HEK293 (cell line): ENCODE results near the gene SEMA3F.

Experiments used
- CTCF ChIA-PET: fragments of 350-600 bp; formaldehyde crosslinking; extraction: SDS; loops from one replicate; lab custom pipeline; 2021; ENCODE audit warnings: antibody characterized with exemption; lab: Yijun Ruan, JAX
- POLR2A ChIA-PET: fragments of 300-600 bp; formaldehyde crosslinking; extraction: SDS; loops from one replicate; lab custom pipeline; 2020; ENCODE audit warnings: antibody characterized with exemption, inconsistent platforms; lab: Yijun Ruan, JAX
- H3K27ac ChIP-seq: fragments of 200-500 bp; sonication (Bioruptor generic); 2 replicates; pipeline ENCODE4 v1.5.1; 2014; ENCODE audit warnings: low read depth, low read length, control low read depth, inconsistent platforms; ENCODE audit errors: extremely low read depth
- H3K36me3 ChIP-seq, 2 experiments: fragments of 200-500 bp in 1 of 2; sonication (Bioruptor generic) in 1 of 2; 1 replicate in 1 of 2; 2 replicates in 1 of 2; pipeline ENCODE4 v1.5.1; 2014 to 2017; ENCODE audit warnings: inconsistent platforms in 2 of 2, low read length in 2 of 2; ENCODE audit not compliant: control insufficient read depth in 2 of 2, insufficient read depth in 1 of 2
- H3K4me1 ChIP-seq: fragments of 200-500 bp; sonication (Bioruptor generic); 2 replicates; pipeline ENCODE4 v1.5.1; 2014; ENCODE audit warnings: mild to moderate bottlenecking, low read length, inconsistent platforms; ENCODE audit not compliant: control insufficient read depth, insufficient read depth
- H3K4me3 ChIP-seq: 2 replicates; pipeline ENCODE4 v1.5.1; 2011; ENCODE audit warnings: low read depth, mild to moderate bottlenecking, control low read depth, low read length, moderate library complexity
- H3K9me3 ChIP-seq: fragments of 200-500 bp; sonication (Bioruptor generic); 2 replicates; pipeline ENCODE4 v1.5.1; 2014; ENCODE audit warnings: low read depth, low read length, inconsistent platforms; ENCODE audit not compliant: control insufficient read depth, insufficient read depth
- BCL11A ChIP-seq: fragments of 450-650 bp; formaldehyde crosslinking; IDR thresholded peaks from 2 replicates; pipeline ENCODE4 v1.5.1; 2016; ENCODE audit warnings: low read depth, missing biosample characterization, missing genetic modification characterization
- KLF1 ChIP-seq: fragments of 450-650 bp; formaldehyde crosslinking; IDR thresholded peaks from 2 replicates; pipeline ENCODE4 v1.5.1; 2016; ENCODE audit warnings: missing biosample characterization, missing genetic modification characterization
- OVOL3 ChIP-seq: fragments of 450-650 bp; formaldehyde crosslinking; IDR thresholded peaks from 2 replicates; pipeline ENCODE4 v1.5.1; 2016; ENCODE audit warnings: missing biosample characterization, missing genetic modification characterization
- SCRT1 ChIP-seq: fragments of 450-650 bp; formaldehyde crosslinking; IDR thresholded peaks from 2 replicates; pipeline ENCODE4 v1.5.1; 2016; ENCODE audit warnings: missing biosample characterization, missing genetic modification characterization, borderline replicate concordance
- SP2 ChIP-seq: fragments of 450-650 bp; formaldehyde crosslinking; IDR thresholded peaks from 2 replicates; pipeline ENCODE4 v1.5.1; 2016; ENCODE audit warnings: missing biosample characterization, missing genetic modification characterization
- ZFP69B ChIP-seq: fragments of 450-650 bp; formaldehyde crosslinking; IDR thresholded peaks from 2 replicates; pipeline ENCODE4 v1.5.1; 2016; ENCODE audit warnings: missing biosample characterization, missing genetic modification characterization
- ZIC2 ChIP-seq: fragments of 450-650 bp; formaldehyde crosslinking; IDR thresholded peaks from 2 replicates; pipeline ENCODE4 v1.5.1; 2016; ENCODE audit warnings: missing biosample characterization, missing genetic modification characterization
- ZNF133 ChIP-seq: fragments of 450-650 bp; formaldehyde crosslinking; IDR thresholded peaks from 2 replicates; pipeline ENCODE4 v1.5.1; 2016; ENCODE audit warnings: missing biosample characterization, missing genetic modification characterization
- ZNF16 ChIP-seq: fragments of 450-650 bp; formaldehyde crosslinking; IDR thresholded peaks from 2 replicates; pipeline ENCODE4 v1.5.1; 2016; ENCODE audit warnings: low read depth, missing biosample characterization, missing genetic modification characterization
- ZNF350 ChIP-seq: fragments of 450-650 bp; formaldehyde crosslinking; IDR thresholded peaks from 2 replicates; pipeline ENCODE4 v1.5.0; 2017; ENCODE audit warnings: missing biosample characterization, mild to moderate bottlenecking, missing genetic modification characterization
- ZNF571 ChIP-seq: fragments of 450-650 bp; formaldehyde crosslinking; IDR thresholded peaks from 2 replicates; pipeline ENCODE4 v1.5.0; 2017; ENCODE audit warnings: missing biosample characterization, missing genetic modification characterization
- ZNF658 ChIP-seq: fragments of 450-650 bp; formaldehyde crosslinking; IDR thresholded peaks from 2 replicates; pipeline ENCODE4; 2016; ENCODE audit warnings: missing biosample characterization, missing genetic modification characterization
- ZNF776 ChIP-seq: fragments of 450-650 bp; formaldehyde crosslinking; IDR thresholded peaks from 2 replicates; pipeline ENCODE4 v1.5.0; 2017; ENCODE audit warnings: missing biosample characterization, missing genetic modification characterization, borderline replicate concordance
- TF ChIP-seq, protein P1 (sequence below): fragments of 450-650 bp; formaldehyde crosslinking; IDR thresholded peaks from 2 replicates; pipeline ENCODE4; 2016; ENCODE audit warnings: missing biosample characterization, missing genetic modification characterization
- TF ChIP-seq, protein P2 (sequence below): IDR thresholded peaks from 2 replicates; pipeline ENCODE4 v1.6.1; 2011; ENCODE audit warnings: mild to moderate bottlenecking, low read depth, low read length, borderline replicate concordance
- TF ChIP-seq, protein P3 (sequence below): fragments of 450-650 bp; formaldehyde crosslinking; IDR thresholded peaks from 2 replicates; pipeline ENCODE4 v1.5.1; 2016; ENCODE audit warnings: missing biosample characterization, missing genetic modification characterization
- TF ChIP-seq, protein P4 (sequence below): fragments of 450-650 bp; formaldehyde crosslinking; IDR thresholded peaks from 2 replicates; pipeline ENCODE4 v1.5.1; 2016; ENCODE audit warnings: missing biosample characterization, missing genetic modification characterization

The SEMA3F gene

DNA sequence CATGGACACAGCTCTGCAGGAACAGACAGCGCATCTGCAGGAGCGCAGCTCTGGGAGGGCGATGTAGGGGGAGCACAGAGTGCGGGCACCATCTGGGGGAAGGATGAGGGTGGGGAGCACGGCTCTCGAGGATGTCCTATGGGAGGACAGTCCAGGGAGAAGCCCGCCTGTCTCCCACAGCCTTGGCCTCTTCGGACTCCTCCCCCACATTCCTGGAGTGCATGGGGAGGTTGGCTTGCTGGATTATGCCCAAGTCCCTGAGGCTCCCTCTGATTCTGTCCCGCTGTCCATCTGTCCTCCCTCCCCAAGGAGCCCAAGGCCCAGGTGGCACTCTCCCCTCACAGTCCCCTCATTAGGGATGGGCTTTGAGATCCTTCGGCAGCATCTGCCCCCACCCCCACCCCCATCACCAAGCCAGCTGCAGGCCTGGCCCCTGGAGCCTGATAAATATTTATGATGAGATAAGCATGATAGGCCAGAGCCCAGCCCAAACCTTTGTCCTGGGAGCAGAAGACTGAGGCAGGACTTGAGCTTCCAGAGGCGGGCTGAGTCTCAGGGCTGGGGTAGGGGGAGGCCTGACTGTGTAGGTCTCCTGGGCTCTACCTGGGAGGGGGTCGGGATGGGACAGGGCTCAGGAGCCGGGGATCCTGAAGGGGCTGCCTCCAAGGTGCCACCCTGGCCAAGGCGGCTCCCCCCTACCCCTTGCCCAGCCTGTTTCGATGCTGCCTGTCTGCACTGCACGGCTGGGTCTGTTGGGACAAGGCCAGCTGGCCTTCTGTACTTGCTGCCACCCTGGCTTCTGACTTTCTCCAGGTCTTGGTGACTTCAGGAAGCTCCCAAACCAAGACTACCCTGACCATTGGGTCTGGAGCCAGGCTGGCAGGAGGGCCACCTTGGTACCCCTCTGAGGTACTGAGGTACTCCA is 28.6 kb upstream of the SEMA3F start (continued):
- TF ChIP-seq, protein P1, sequence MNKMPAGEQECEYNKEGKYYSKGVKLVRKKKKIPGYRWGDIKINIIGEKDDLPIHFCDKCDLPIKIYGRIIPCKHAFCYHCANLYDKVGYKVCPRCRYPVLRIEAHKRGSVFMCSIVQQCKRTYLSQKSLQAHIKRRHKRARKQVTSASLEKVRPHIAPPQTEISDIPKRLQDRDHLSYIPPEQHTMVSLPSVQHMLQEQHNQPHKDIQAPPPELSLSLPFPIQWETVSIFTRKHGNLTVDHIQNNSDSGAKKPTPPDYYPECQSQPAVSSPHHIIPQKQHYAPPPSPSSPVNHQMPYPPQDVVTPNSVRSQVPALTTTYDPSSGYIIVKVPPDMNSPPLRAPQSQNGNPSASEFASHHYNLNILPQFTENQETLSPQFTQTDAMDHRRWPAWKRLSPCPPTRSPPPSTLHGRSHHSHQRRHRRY (tag by site-specific recombination), result no peak
- TF ChIP-seq, protein P2, sequence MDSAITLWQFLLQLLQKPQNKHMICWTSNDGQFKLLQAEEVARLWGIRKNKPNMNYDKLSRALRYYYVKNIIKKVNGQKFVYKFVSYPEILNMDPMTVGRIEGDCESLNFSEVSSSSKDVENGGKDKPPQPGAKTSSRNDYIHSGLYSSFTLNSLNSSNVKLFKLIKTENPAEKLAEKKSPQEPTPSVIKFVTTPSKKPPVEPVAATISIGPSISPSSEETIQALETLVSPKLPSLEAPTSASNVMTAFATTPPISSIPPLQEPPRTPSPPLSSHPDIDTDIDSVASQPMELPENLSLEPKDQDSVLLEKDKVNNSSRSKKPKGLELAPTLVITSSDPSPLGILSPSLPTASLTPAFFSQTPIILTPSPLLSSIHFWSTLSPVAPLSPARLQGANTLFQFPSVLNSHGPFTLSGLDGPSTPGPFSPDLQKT, result no peak
- TF ChIP-seq ZNF350 (tag by site-specific recombination), result no peak
- no peak for TF ChIP-seq BCL11A (tag by site-specific recombination)
- TF ChIP-seq, protein P3, sequence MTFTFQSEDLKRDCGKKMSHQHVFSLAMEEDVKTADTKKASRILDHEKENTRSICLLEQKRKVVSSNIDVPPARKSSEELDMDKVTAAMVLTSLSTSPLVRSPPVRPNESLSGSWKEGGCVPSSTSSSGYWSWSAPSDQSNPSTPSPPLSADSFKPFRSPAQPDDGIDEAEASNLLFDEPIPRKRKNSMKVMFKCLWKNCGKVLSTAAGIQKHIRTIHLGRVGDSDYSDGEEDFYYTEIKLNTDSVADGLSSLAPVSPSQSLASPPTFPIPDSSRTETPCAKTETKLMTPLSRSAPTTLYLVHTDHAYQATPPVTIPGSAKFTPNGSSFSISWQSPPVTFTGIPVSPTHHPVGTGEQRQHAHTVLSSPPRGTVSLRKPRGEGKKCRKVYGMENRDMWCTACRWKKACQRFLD (tag by site-specific recombination), result no peak
- TF ChIP-seq SP2, result no peak
- no peak for TF ChIP-seq ZNF16 (tag by site-specific recombination)
- no peak for TF ChIP-seq SCRT1 (tag by site-specific recombination)

DNA sequence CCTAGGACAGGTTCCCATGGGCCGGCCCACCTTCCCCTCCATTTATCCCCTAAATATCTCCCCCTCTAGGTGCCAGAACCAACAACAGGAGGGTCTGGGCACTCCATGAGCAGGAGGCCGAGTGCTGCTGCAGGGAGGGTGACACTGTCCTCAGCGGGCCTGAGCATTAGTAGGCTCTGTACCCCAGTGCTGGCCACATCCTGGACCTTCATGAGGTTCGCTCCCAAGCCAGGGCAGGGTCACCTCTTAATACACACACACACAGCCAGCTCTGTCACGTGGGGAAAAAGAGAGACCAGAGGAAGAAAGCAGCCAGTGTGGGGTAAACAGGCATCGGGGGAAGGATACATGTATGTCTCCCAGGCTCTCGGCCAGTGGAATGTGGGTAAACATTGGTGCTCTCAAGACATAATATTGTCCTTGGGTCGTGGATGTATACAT is 27.9 kb upstream of the SEMA3F start:
- CTCF ChIA-PET, result interaction anchor here (0.6 to 0.7 kb wide), 2 partner anchors 28 to 81 kb away, joined by 3 read pairs; no protein-coding TSS in a partner anchor
- no peaks in the 10 kb centered on the region for H3K36me3 ChIP-seq
- POLR2A ChIA-PET, result no interaction called here
- H3K9me3 ChIP-seq, result no peaks in the 10 kb centered on the region
- peaks cover 7% of the 10 kb centered on the region for H3K4me1 ChIP-seq
- TF ChIP-seq ZNF776 (tag by site-specific recombination) (no peak), ZNF571 (tag by site-specific recombination) (no peak), ZIC2 (tag by site-specific recombination) (no peak), ZNF658 (tag by site-specific recombination) (no peak), KLF1 (tag by site-specific recombination) (no peak)
- TF ChIP-seq, protein P4, sequence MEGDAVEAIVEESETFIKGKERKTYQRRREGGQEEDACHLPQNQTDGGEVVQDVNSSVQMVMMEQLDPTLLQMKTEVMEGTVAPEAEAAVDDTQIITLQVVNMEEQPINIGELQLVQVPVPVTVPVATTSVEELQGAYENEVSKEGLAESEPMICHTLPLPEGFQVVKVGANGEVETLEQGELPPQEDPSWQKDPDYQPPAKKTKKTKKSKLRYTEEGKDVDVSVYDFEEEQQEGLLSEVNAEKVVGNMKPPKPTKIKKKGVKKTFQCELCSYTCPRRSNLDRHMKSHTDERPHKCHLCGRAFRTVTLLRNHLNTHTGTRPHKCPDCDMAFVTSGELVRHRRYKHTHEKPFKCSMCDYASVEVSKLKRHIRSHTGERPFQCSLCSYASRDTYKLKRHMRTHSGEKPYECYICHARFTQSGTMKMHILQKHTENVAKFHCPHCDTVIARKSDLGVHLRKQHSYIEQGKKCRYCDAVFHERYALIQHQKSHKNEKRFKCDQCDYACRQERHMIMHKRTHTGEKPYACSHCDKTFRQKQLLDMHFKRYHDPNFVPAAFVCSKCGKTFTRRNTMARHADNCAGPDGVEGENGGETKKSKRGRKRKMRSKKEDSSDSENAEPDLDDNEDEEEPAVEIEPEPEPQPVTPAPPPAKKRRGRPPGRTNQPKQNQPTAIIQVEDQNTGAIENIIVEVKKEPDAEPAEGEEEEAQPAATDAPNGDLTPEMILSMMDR (tag by site-specific recombination), result no peak
- TF ChIP-seq, protein P2, result no peak
- TF ChIP-seq, all 188 proteins: peak for 0
- Histone ChIP-seq H3K27ac (no peak overlapping the region), H3K4me3 (no peak overlapping the region)

DNA sequence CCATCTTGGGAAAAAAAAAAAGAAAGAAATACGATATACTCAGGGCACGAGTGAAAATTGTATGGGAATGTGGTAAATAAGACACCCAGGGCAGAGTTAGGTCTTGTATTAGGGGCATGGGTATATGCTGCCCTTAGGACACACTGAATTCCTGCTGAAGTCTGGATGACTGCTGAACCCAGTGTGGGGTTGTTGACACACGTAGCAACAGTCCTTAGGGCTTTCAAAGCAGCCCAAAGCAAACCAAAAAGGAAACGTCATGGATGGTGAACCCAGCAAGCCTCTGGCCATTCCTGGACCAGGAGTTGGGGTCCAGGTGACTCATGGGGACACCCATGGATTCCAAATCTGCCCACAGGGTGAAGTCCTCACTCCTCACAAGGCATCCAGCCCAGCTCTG is 27.1 kb upstream of the SEMA3F start:
- Histone ChIP-seq H3K4me3 (no peak overlapping the region), H3K36me3 (no peaks in the 10 kb centered on the region), H3K4me1 (peaks cover 7% of the 10 kb centered on the region)
- ChIA-PET CTCF (no interaction called here), POLR2A (no interaction called here)
- TF ChIP-seq ZNF133 (tag by site-specific recombination), result no peak
- TF ChIP-seq KLF1 (tag by site-specific recombination), result no peak
- TF ChIP-seq ZFP69B (tag by site-specific recombination), result no peak
- TF ChIP-seq, protein P2, result no peak
- no peak for TF ChIP-seq OVOL3 (tag by site-specific recombination)
- TF ChIP-seq, all 188 proteins: peak for 0
- H3K9me3 ChIP-seq, result no peaks in the 10 kb centered on the region
- H3K27ac ChIP-seq, result no peak overlapping the region
